CD4-positive, alpha-beta T cell (primary cell): ENCODE data around the gene PIEZO1. TPM values are rescaled to one million over a fixed set of nuclear protein-coding genes. Genes with fewer than 3 reads are reported as not detected.

Experiments used
- ATAC-seq: fragments of 200-7000 bp; cut with Tn5 transposase; one replicate; pipeline ENCODE4 v1.10.0; 2022; ENCODE audit warnings: mild to moderate bottlenecking; ENCODE audit not compliant: poor library complexity
- CTCF ChIA-PET: fragments of 350-600 bp; sonication (Branson Sonifier 250); formaldehyde crosslinking; loops from one replicate; lab custom pipeline; 2021; ENCODE audit warnings: antibody characterized with exemption, inconsistent platforms; lab: Charles Lee
- POLR2A ChIA-PET: fragments of 350-600 bp; sonication (Branson Sonifier 250); formaldehyde crosslinking; loops from one replicate; lab custom pipeline; 2021; ENCODE audit warnings: antibody characterized with exemption, inconsistent platforms; lab: Charles Lee
- DNase-seq, 14 experiments: peaks; one replicate each; pipeline ENCODE4 v3.0.0-alpha.2; 2013 to 2020; ENCODE audit warnings: mixed read lengths in 2 of 14
- H3K27ac ChIP-seq, 2 donors: one replicate each; pipeline versions ENCODE4 v1.5.1 to v1.7.0; 2013; ENCODE audit warnings: low read length in 2 of 2, low read depth in 1 of 2, mild to moderate bottlenecking in 1 of 2
- H3K27me3 ChIP-seq, 2 experiments: 1 replicate in 1 of 2; 2 replicates in 1 of 2; pipeline versions ENCODE4 v1.6.1 to v1.7.0; 2013; ENCODE audit warnings: low read length in 2 of 2, control low read depth in 1 of 2, mild to moderate bottlenecking in 1 of 2, moderate library complexity in 1 of 2; ENCODE audit not compliant: insufficient read depth in 2 of 2, control insufficient read depth in 1 of 2
- H3K36me3 ChIP-seq: one replicate; pipeline ENCODE4 v1.6.1; 2013; ENCODE audit warnings: low read length, control low read depth; ENCODE audit not compliant: insufficient read depth
- H3K4me1 ChIP-seq: one replicate; pipeline ENCODE4 v1.6.1; 2013; ENCODE audit warnings: low read length, control low read depth; ENCODE audit not compliant: insufficient read depth
- H3K4me3 ChIP-seq: one replicate; pipeline ENCODE4 v1.5.1; 2013; ENCODE audit warnings: mild to moderate bottlenecking, low read length, moderate library complexity
- H3K9me3 ChIP-seq, 2 experiments: 1 replicate in 1 of 2; 2 replicates in 1 of 2; pipeline versions ENCODE4 v1.6.1 to v1.7.0; 2013; ENCODE audit warnings: low read length in 2 of 2, mild to moderate bottlenecking in 2 of 2, control low read depth in 1 of 2, moderate library complexity in 1 of 2; ENCODE audit not compliant: control insufficient read depth in 1 of 2, insufficient read depth in 1 of 2
- H3K27ac Mint-ChIP-seq: one replicate; pipeline ENCODE4 v1.8.0; 2020; ENCODE audit warnings: mixed read lengths
- H3K27me3 Mint-ChIP-seq: one replicate; pipeline ENCODE4 v1.8.0; 2021; ENCODE audit warnings: mixed read lengths
- H3K36me3 Mint-ChIP-seq: one replicate; pipeline ENCODE4 v1.8.0; 2021; ENCODE audit warnings: low read depth, mixed read lengths
- H3K4me1 Mint-ChIP-seq: one replicate; pipeline ENCODE4 v1.8.0; 2021; ENCODE audit warnings: low read depth, mixed read lengths
- H3K4me3 Mint-ChIP-seq: one replicate; pipeline ENCODE4 v1.8.0; 2020; ENCODE audit warnings: mild to moderate bottlenecking, mixed read lengths
- H3K9me3 Mint-ChIP-seq: one replicate; pipeline ENCODE4 v1.8.0; 2020; ENCODE audit warnings: mixed read lengths
- CTCF ChIP-seq: fragments of 200-600 bp; IDR thresholded peaks from one replicate; pipeline ENCODE4 v1.8.0; 2022; ENCODE audit warnings: antibody characterized with exemption, mild to moderate bottlenecking
- intact Hi-C, 2 experiments: fragments of 100-400 bp; cut with DNase I in 1 of 2; cut with micrococcal nuclease in 1 of 2; formaldehyde crosslinking; loops; one replicate each; pipeline versions ENCODE4 v1.15.1 to v1.9.0; 2023 to 2025; cut with DNase I, micrococcal nuclease
- total RNA-seq, 174 experiments: library from RNA in 2 of 174; stranded (reverse) in 2 of 174; gene quantifications; one replicate each; pipeline ENCODE4 v1.2.3 and lab custom pipeline; 2021 to 2026

Gene PIEZO1
- total RNA-seq, 2 experiments from 2014 or later, result 142 to 146 TPM

- peaks cover 83% of the 10 kb centered on the region for H3K4me1 ChIP-seq
- no peak for ATAC-seq
Measured at GRCh38 chr16:88768071-88768783, 16.8 kb downstream of the PIEZO1 start.

GRCh38 chr16:88767546-88768070 lies 17.4 kb downstream of the PIEZO1 start:
- H3K27ac Mint-ChIP-seq, result peak overlapping the region; percentile 58
- H3K27me3 ChIP-seq, result no peaks in the 10 kb centered on the region
- peaks cover 30% of the 10 kb centered on the region for H3K36me3 ChIP-seq
- no peak overlapping the region for H3K4me3 ChIP-seq
- no peaks in the 10 kb centered on the region for H3K36me3 Mint-ChIP-seq
- no peak overlapping the region for H3K4me3 Mint-ChIP-seq
- peaks cover 83% of the 10 kb centered on the region for H3K4me1 ChIP-seq
- H3K9me3 Mint-ChIP-seq, result no peaks in the 10 kb centered on the region
- intact Hi-C loops, result no loop called here
- TF ChIP-seq CTCF, result no peak
- DNase-seq (no peak), ATAC-seq (no peak)
- CTCF ChIA-PET, result no interaction called here
- H3K27ac ChIP-seq, result peak overlapping the region in 1 of 2 donors; percentile 1
- no peaks in the 10 kb centered on the region for H3K27me3 Mint-ChIP-seq
- H3K4me1 Mint-ChIP-seq, result peaks cover 15% of the 10 kb centered on the region
- POLR2A ChIA-PET, result interaction anchor here (1.1 kb wide), 1 partner anchor 30 kb away, joined by 4 read pairs; no protein-coding TSS in a partner anchor
- H3K9me3 ChIP-seq, result no peaks in the 10 kb centered on the region

More at GRCh38 chr16:88768071-88768783, 16.8 kb downstream of the PIEZO1 start:
- H3K27me3 Mint-ChIP-seq, result no peaks in the 10 kb centered on the region
- ChIA-PET POLR2A (interaction anchor here (1.0 kb wide), 1 partner anchor 26 kb away, joined by 3 read pairs; no protein-coding TSS in a partner anchor), CTCF (no interaction called here)
- peaks cover 15% of the 10 kb centered on the region for H3K4me1 Mint-ChIP-seq
- Histone ChIP-seq H3K36me3 (peaks cover 24% of the 10 kb centered on the region), H3K9me3 (no peaks in the 10 kb centered on the region), H3K27ac (no peak overlapping the region), H3K27me3 (no peaks in the 10 kb centered on the region), H3K4me3 (no peak overlapping the region)
- H3K36me3 Mint-ChIP-seq, result no peaks in the 10 kb centered on the region
- intact Hi-C loops, result no loop called here
- H3K9me3 Mint-ChIP-seq, result no peaks in the 10 kb centered on the region
- no peak overlapping the region for H3K27ac Mint-ChIP-seq
- no peak overlapping the region for H3K4me3 Mint-ChIP-seq
- TF ChIP-seq CTCF, result no peak
- no peak for DNase-seq

- intact Hi-C loops, result no loop called here
- H3K9me3 Mint-ChIP-seq, result no peaks in the 10 kb centered on the region
- Histone ChIP-seq H3K4me1 (peaks cover 85% of the 10 kb centered on the region), H3K4me3 (no peak overlapping the region), H3K27me3 (no peaks in the 10 kb centered on the region), H3K27ac (no peak overlapping the region), H3K36me3 (peaks cover 33% of the 10 kb centered on the region), H3K9me3 (no peaks in the 10 kb centered on the region)
- CTCF ChIA-PET, result interaction anchor here (1.7 kb wide), 1 partner anchor 15 kb away, joined by 3 read pairs; no protein-coding TSS in a partner anchor
- DNase-seq (no peak), ATAC-seq (no peak)
- no peak for TF ChIP-seq CTCF
- POLR2A ChIA-PET, result interaction anchor here (1.1 kb wide), 1 partner anchor 29 kb away, joined by 4 read pairs; no protein-coding TSS in a partner anchor
- no peak overlapping the region for H3K4me3 Mint-ChIP-seq
- no peaks in the 10 kb centered on the region for H3K27me3 Mint-ChIP-seq
- H3K4me1 Mint-ChIP-seq, result peaks cover 15% of the 10 kb centered on the region
- H3K36me3 Mint-ChIP-seq, result no peaks in the 10 kb centered on the region
- H3K27ac Mint-ChIP-seq, result peak overlapping the region; percentile 58
Measured at GRCh38 chr16:88766975-88767374, 18.0 kb downstream of the PIEZO1 start.
